AG09319 (cell line): ENCODE results near the gene ALDH2.

ENCODE experiments used
- DNase-seq: peaks from one replicate; pipeline ENCODE4 v3.0.0-alpha.2; 2010; ENCODE audit warnings: low read depth; ENCODE audit errors: extremely low read depth
- TF ChIP-seq, protein P1 (sequence below): IDR thresholded peaks from 2 replicates; pipeline ENCODE4 v1.5.1; 2011; ENCODE audit warnings: low read depth, mild to moderate bottlenecking, inconsistent platforms, low read length, moderate library complexity

The ALDH2 gene

GRCh38 chr12:111754671-111755070 lies 12.1 kb upstream of the ALDH2 start:
- TF ChIP-seq, protein P1, sequence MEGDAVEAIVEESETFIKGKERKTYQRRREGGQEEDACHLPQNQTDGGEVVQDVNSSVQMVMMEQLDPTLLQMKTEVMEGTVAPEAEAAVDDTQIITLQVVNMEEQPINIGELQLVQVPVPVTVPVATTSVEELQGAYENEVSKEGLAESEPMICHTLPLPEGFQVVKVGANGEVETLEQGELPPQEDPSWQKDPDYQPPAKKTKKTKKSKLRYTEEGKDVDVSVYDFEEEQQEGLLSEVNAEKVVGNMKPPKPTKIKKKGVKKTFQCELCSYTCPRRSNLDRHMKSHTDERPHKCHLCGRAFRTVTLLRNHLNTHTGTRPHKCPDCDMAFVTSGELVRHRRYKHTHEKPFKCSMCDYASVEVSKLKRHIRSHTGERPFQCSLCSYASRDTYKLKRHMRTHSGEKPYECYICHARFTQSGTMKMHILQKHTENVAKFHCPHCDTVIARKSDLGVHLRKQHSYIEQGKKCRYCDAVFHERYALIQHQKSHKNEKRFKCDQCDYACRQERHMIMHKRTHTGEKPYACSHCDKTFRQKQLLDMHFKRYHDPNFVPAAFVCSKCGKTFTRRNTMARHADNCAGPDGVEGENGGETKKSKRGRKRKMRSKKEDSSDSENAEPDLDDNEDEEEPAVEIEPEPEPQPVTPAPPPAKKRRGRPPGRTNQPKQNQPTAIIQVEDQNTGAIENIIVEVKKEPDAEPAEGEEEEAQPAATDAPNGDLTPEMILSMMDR = no peak
- DNase-seq = no peak

DNA sequence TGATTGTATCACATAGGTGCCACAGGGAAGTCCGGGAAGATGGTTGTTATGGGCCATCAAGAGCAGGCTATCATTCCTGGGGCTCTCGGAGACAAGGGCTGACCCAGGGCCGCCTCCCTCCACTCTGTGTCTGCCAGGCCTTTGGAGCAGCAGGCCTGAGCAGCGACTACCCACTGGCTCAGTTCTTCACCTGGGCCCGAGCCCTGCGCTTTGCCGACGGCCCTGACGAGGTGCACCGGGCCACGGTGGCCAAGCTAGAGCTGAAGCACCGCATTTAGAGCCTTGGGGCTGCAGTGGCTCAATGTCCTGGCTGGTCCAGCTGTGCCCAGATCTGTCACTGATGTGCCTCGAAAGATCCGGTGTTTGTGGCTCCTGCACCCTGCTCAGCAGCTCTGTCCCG lies 10.5 kb upstream of the ALDH2 start:
- TF ChIP-seq, protein P1 = no peak
- no peak for DNase-seq

GRCh38 chr12:111756681-111757080 lies 10.1 kb upstream of the ALDH2 start:
- TF ChIP-seq, protein P1 = no peak
- no peak for DNase-seq

GRCh38 chr12:111757361-111758119 lies 9.2 kb upstream of the ALDH2 start:
- DNase-seq = no peak
- TF ChIP-seq, protein P1 = no peak

DNA sequence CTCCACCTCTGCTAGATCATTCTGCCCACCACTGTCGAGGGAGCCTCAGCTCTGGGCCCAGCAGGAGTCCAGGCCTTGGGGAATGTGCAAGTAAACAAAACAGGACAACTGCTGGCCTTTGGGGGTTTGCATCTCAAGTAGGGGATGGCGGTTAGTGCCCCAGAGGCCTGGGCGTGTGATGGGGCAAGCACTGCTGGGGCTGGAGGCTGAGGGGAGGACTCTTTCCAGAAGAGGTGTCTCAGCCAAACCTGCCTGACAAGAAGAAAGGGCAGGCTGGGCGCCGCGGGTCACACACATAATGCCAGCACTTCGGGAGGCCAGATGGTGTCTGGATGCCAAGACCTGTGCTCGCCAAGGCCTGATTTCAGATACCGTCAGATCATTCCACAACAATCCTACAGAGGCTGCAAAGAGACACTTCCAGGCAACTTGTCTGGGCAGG lies 8.6 kb upstream of the ALDH2 start:
- TF ChIP-seq, protein P1 = no peak
- no peak for DNase-seq

GRCh38 chr12:111759271-111759670 lies 7.5 kb upstream of the ALDH2 start:
- DNase-seq = no peak
- TF ChIP-seq, protein P1 = no peak

GRCh38 chr12:111759991-111760390 lies 6.7 kb upstream of the ALDH2 start:
- DNase-seq = no peak
- TF ChIP-seq, protein P1 = no peak
